Epithelial cell of alveolus of lung (primary cell): ENCODE data around the gene TPGS2. TPM values are rescaled to one million over a fixed set of nuclear protein-coding genes. Genes with fewer than 3 reads are reported as not detected.

Source experiments
- total RNA-seq: library from RNA; depleted of rRNA; stranded (reverse); fragments of >200 nt; gene quantifications from 2 replicates; pipeline ENCODE4 v1.2.1, GENCODE V29; 2015

The TPGS2 gene
- 93.2 and 170 TPM in 2 replicates for total RNA-seq

DNA sequence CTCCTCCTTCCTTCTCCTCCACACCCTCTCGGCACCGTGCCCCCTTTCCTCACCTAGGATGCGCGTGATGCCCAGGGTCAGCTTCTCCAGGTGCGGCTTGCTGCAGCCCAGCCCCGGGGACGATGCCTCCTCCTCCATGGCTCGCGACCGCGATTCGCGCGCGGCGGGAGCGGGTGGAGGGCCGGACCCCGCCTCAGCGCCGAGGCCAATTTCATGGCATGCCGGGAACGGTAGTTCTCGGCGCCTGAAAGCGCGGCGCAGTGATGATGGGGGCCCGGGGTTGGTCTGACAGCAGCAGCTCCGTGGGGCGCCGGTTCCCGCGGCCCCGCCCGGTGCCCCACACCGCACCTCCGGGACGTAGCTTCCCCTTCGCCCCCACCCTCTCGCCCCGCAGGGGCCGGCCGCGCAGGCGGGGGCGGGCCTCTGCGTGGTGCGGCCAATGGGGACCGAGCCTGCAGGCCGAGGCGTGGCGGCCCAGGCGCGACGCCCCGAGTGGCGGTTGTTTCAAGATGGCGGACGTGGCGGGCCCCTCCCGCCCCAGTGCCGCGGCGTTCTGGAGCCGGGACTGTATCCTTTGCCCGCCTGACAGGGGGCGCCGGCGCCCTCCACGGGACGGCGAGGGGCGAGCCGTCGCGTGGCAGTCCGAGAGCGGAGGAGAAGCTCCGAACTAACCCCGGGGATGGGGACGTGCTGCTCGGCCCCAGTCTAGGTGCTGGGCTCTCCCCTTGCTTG is at the start of gene TPGS2, which contains the start of gene KIAA1328:
TSS of gene TPGS2 (minus strand) at position 373 of the 732 bp plus-strand sequence. CDS start at position 138, 235 bp downstream.
TSS of gene KIAA1328 (plus strand) at position 498 of the 732 bp plus-strand sequence. CDS start at position 510, 12 bp downstream.

Other genes with a start within 250 kb of the TPGS2 start
- 3.4 and 4.0 TPM in 2 replicates for gene KIAA1328, start 125 bp upstream of the TPGS2 start, total RNA-seq